RKO (cell line): ENCODE data around the gene SMYD1.
A peak's percentile ranks its signal among the peaks of the same experiment; 100 is the strongest.

Experiments
- DNase-seq: peaks from one replicate; pipeline ENCODE4 v3.0.0-alpha.2; 2016; ENCODE audit warnings: low spot score

SMYD1 gene

DNA sequence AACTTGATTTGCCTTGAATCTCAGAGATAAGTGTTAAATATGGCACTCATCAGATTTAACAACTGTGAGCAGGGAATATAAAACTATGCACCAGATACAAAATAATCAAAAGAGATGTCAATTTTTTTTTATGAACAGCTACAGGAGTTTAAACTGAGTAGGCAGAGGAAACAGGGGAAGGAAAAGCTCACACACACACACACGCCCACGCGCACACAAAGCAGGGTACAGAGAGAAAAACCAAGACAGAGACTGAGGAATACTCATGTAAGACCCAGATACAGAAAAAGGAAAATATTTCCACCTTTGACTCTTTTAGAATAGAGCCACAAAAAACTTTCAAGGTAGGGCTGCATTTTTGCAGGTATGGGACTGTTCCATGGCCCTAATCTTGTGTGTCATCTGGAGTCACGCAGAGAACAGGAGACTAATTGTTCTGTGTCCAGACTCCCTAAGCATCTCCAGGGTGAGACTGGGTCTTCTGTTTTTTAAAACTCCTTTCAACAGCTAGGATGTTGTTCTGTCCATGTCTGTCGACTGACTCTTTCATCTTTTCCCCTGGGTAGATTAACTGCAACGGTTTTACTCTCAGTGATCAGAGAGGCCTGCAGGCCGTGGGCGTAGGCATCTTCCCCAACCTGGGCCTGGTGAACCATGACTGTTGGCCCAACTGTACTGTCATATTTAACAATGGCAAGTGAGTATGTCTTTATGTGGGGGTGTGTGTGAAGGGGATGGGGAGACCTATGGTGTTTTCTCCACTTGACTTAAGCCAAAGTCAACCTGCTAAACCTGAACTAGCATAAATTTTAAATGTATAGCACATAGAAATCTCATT, 23.0 kb downstream of the SMYD1 start:
- DNase-seq: no peak

DNA sequence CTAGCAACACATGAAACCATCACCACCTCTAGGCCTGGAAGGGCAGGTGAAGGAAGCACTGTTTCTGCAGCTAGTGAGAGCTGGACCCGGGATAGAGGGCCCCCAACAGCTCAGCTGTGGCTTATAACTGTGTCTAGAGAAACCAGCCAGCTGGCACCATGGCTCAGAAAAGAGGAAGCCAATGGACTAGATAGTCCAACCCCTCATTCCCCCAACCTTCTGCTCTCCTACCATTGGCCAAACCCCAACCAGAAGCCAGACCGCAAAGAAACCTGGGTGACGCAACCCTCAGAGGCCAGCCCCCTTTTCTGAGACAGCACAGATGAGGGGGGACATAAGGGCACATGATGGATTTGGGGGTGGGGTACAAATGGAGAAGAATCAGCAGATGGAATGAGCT, 24.3 kb downstream of the SMYD1 start:
- DNase-seq: no peak

DNA sequence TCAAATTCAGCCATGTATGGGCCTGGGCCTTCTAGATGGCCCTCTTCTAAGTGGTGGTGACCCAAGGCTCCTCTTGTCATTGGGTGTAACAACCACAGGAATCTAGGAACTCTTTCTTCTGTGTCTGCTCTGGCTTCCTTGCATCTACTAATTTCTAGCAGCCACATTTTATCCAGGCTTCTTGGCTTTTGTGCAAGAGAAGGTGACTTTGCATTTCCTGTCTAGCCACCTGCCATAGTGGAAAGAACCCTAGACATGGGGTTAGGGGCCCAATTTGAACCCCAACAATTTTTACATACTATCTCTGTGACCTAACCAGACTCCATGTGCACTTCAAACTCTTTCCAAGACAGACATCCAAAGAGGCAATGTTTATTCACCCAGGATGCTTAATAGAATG, 25.1 kb downstream of the SMYD1 start:
- DNase-seq: no peak

- DNase-seq: no peak
These were observed 27.4 kb downstream of the SMYD1 start for GRCh38 chr2:88095022-88095421.

DNA sequence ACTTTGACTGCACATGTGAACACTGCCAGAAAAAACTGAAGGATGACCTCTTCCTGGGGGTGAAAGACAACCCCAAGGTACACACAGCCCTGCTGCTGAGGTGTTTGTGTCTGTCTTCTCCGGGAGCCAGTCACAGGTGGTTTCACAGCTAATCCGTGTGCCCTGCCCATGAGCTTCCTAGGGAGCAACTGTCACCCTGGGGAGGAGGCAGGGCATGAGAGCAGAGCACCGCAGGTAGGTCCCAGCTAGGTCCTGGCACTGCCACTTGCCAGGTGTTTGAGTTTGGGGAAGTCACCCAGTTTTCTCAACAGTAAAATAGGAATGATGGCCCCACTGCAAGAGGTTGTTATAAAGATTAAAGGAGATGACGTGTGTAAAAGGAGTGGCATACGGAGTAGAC, 29.1 kb downstream of the SMYD1 start:
- no peak for DNase-seq

GRCh38 chr2:88097192-88097591, 29.6 kb downstream of the SMYD1 start:
- DNase-seq: no peak

DNA sequence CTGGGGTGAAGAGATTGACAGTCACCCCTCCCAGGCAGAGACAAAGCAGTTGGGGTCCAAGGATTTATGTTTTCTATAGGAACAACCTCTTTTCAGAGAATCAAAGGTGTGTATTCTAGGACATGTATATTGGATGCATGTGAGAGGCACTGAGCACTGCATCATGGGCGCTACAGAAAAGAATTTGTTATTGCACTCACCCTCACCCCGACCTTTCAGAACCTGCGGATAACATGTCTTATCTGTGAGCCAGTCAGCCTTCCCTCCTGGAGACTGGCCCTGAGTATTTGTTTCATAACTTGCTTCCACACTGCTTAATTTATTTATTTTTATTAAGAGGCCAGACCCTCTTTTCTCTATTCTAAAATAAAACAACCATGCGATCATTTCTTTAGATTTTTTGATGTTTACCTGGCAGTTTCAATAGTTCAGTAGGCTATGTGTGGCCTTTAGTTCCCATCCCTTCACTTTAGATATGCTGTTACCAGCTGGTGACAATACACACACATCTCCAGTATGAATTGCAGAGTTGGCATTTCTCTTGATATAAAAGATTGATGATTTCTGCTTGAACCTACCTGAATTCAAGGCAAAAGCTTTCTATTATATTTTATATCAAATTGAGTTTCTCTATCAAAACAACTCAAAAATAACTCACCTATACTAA, 30.4 kb downstream of the SMYD1 start:
- no peak for DNase-seq

DNA sequence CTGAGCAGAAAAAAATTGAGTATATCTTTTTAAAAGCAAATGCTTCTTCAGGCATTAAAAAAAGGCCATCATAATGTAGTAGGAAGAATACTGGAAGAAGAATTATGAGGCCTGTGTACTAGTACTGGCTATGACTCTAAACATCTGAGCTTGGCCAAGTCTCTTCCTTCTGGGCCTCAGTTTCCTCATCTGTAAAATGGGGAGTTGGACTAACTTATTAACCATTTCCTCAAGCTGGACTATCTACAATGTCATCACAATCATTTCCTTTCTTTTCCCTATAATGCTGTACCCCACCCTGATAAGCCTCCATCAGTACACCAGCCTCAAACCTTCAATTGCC, 30.9 kb downstream of the SMYD1 start:
- no peak for DNase-seq

- peak; percentile 60 for DNase-seq
These were observed 32.3 kb downstream of the SMYD1 start for GRCh38 chr2:88099798-88100488.

DNA sequence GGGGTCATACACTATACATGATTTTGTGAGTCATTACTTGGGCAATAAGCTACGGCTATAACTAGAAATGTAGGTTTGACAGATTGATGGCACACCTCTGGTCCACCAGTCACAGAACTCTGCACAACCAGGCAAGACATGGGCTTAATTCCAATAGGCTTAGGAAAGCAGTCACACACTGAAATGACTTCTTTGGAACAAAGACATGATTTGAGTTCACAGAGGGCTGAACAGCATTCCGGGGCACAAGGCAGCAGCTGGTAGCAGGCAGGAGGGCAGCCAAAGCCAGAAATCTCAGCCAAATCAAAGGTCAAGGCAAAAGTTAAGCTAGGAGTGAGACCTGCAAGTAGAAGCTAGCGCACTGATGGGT, 32.8 kb downstream of the SMYD1 start:
- DNase-seq: no peak

DNA sequence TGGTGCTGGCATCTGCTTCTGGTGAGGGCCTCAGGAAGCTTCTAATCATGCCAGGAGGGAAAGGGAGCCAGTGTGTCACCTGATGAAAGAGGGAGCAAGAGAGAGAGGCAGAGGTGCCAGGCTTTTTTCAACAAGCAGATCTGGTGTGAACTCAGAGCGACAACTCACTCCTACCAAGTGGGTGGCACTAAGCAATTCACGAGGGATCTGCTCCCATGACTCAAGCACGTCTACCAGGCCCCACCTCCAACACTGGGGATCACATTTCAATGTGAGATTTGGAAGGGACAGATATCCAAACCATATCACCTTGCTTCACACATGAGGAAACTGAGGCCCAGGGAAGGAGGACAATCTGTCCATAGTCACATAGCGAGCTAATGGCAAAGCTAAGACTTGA, 41.2 kb downstream of the SMYD1 start:
- DNase-seq: no peak

- DNase-seq: no peak
These were observed 43.2 kb downstream of the SMYD1 start for GRCh38 chr2:88110830-88111229.

GRCh38 chr2:88113069-88113468, 45.4 kb downstream of the SMYD1 start:
- no peak for DNase-seq

- DNase-seq: no peak
These were observed 47.3 kb downstream of the SMYD1 start for GRCh38 chr2:88114889-88115288.

GRCh38 chr2:88115825-88116518, 48.3 kb downstream of the SMYD1 start:
- no peak for DNase-seq

DNA sequence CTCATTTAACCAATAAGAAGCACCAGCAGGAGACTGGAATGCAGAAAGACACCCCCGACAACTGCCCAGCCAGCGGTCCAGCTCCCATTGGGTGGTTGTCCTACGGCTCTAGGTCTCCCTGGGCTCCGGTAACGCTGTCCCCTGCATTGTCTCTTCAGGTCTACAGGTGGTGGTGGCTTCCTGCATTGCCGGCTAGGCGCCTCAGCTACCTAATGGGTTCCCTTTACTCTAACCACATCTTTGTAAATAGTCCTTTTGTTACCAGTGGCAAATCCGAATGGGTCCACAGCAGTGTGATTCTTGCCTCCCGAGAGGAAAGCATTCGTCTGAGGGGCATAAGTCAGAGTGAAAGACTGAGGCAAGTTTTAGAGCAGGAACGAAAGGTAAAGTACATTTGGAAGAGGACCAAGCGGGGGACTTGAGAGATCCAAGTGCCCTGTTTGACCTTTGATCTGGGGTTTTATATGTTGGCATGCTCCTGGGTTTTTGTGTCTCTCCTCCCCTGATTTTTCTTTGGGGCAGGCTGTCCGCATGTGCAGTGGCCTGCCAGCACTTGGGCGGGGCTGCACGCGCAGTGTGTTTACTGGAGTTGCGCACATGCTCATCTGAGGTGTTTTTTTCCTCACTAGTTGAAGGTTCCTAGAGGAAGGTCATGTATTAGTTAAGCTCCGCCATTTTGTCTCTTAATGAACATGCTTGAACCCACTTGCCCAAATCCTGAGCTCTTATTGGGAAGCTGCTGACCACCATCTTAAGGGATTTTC, 49.2 kb downstream of the SMYD1 start:
- DNase-seq: no peak

DNA sequence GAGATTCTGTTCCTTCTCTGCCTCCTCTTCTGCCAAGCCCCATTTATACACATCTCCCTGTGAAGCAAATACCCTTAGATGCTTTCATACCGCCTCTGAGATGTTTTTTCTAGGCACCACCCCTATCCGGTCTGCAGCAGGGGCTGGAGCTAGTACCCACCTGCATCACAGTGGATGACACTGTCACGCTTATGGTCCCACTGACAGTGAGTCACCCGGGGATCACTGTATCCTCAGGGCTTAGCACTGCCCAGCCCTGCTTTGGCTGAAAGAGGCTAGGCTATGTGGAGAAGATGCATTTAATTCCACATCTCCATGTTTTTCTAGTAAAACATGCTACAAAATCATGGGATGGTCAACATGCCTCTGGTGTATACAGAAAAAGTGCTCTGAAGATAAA, 50.3 kb downstream of the SMYD1 start:
- no peak for DNase-seq

DNA sequence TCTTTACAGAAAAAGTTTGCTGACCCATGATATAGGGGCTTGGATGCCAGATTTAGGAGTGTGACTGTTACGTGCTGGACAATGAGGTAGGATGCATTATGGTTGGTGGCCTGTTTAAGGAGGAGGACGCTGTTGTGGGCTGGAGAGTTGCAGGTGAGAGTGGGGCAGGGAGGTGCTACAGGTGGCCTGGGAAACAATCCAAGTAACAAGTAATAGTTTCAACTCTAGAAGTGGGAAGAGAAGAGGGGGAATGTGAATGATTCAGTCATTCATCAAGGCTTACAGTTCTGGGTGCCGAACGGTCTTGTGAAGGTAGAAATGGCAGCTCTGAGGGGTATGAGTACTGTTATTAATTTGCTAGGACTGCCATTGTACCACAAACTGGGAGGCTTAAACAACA, 54.1 kb downstream of the SMYD1 start:
- DNase-seq: no peak

GRCh38 chr2:88122141-88122884, 54.7 kb downstream of the SMYD1 start:
- DNase-seq: no peak

DNA sequence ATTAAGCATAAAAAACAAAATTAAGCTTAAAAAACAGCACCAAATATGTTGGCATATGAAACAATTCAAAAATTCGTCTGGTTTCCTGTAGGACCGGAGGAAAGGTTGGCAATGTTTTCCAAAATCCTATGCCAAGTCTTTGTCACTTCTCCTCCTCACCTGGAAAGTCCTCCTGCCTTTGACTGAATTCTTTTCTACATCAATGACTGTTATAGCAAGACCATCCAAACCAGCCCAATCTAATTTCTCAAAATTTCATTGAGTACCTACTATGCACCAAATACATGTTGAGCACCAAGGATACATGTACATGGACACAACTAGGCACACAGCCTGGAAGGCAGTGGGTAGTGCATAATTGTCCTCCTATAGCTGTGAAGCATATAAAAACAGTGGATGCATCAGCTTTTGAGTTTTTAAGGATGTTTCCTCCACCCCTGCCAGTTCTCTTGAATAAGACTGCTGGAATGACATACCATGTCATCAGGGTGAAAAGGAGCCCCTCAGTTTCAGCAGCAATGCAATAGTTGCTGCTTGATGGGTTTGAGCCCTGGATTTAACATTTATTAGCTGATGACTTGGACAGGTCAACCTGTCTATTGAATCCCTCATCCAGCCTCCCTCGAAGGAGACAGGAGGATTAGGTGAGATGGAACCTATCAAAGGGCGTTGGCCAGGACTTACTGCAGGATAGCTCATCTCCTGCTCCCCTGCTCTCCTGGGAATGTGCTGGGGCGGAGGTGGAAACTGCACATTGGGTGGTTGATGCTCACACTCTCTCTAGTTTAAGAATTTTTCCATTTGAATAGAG, 55.7 kb downstream of the SMYD1 start:
- DNase-seq: no peak
